GM12891 (cell line): ENCODE measurements around the gene PCNA.

Experiments
- PAX5 ChIP-seq: IDR thresholded peaks from 2 replicates; pipeline ENCODE4 v1.6.1; 2011; ENCODE audit warnings: low read length, moderate library complexity, mild to moderate bottlenecking; ENCODE audit not compliant: insufficient read depth, severe bottlenecking
- POLR2A ChIP-seq: IDR thresholded peaks from 2 replicates; pipeline ENCODE4 v1.6.1; 2011; ENCODE audit warnings: low read depth, low read length, control low read depth
- POLR2AphosphoS5 ChIP-seq: IDR thresholded peaks from 2 replicates; pipeline ENCODE4 v1.6.1; 2011; ENCODE audit warnings: low read depth, low read length, control low read depth
- POU2F2 ChIP-seq: IDR thresholded peaks from 2 replicates; pipeline ENCODE4 v1.6.1; 2011; ENCODE audit warnings: low read depth, mild to moderate bottlenecking, control low read depth, low read length, moderate library complexity
- SPI1 ChIP-seq: IDR thresholded peaks from 2 replicates; pipeline ENCODE4 v1.6.1; 2011; ENCODE audit warnings: low read depth, low read length, control low read depth
- TAF1 ChIP-seq: IDR thresholded peaks from 2 replicates; pipeline ENCODE4 v1.6.1; 2011; ENCODE audit warnings: low read depth, low read length, control low read depth

- no peak for TF ChIP-seq POLR2AphosphoS5
- no peak for TF ChIP-seq SPI1
- TF ChIP-seq POLR2A, result no peak
- no peak for TF ChIP-seq TAF1
- TF ChIP-seq POU2F2, result no peak
- no peak for TF ChIP-seq PAX5
These were observed 15.7 kb upstream of the PCNA start for GRCh38 chr20:5135363-5136012.
